HG03520 (cell line): ENCODE results near the gene PTPRZ1.
A peak's percentile ranks its signal among the peaks of the same experiment; 100 is the strongest.

Experiments used
- ATAC-seq: cut with Tn5 transposase; IDR thresholded peaks from one replicate; pipeline ENCODE4 v1.9.1; 2021; ENCODE audit warnings: mild to moderate bottlenecking, moderate library complexity; ENCODE audit not compliant: unreplicated experiment

Gene PTPRZ1

DNA sequence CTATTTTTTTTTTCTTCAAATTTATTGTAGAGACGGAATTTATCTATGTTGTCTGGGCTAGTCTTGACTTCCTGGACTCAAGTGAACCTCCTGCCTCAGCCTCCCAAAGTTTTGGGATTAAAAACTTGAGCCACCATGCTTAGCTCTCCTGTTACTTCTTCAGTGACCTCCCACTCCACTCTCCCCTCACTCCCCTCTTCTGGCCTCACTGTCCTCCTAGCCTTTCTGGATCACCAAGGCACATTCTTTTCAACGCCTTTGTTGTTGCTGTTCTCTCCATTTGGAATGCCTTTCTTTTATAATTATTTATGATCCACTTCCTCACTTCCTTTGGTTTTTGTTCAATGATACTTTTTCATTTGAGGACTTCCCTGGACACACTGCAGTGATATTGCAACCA, 17.9 kb downstream of the PTPRZ1 start:
- no peak for ATAC-seq

DNA sequence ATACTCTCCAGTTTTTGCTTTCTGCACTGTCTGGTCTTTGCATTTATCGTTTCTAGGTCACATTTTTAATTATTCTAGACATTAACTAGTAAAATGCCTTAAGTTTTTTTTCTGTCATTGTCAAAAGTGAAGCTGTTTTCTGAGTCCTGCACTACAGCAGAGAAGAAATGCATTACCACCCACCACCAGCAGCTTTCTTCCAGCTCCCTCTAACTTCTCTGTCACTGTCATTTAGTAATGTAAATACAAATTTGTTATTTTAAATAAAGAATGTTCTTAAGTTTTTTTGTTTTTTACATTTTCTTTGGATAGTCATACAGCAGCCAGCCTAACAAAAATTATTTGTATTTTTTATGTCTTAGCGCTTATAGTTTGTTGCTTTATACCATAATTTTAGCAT, 18.8 kb downstream of the PTPRZ1 start:
- ATAC-seq: no peak

DNA sequence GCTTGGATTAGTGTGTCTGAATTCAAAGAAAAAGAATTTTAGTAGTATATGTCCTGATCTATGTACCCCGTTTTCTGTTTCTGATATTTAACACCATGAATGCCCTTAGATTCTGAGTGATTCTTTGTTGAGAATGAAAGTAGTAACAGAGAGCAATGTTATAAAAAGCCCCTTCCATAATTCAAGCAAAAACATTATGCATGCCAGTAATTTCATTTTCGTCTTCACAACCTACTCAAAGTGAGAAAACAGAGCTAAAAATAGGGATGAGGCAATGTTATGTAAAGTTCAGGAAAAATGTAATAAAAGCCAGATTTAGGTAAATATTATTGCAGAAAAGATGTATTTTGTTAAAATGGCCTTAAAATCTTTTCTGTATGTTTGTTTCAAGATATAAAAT, 28.1 kb downstream of the PTPRZ1 start:
- ATAC-seq: peak; percentile 80

DNA sequence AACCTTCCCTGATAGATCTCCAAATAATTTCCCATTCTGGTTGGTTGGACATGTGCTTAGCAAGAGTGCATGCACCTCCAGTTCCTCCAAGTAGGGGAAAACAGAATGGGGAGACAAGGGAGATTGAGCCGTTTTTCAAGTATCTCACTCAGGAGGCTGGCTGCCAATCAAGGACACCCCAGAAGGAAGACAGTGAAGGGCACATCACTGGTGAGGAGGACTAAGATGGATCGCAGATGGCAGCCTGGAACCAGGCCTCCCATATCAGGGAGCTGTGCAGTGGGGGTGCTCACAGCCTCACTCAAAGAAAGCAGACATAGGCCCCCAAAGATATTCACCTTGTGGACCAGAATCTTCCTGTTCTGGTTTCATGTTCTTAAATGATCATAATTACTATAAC, 31.2 kb downstream of the PTPRZ1 start:
- no peak for ATAC-seq

DNA sequence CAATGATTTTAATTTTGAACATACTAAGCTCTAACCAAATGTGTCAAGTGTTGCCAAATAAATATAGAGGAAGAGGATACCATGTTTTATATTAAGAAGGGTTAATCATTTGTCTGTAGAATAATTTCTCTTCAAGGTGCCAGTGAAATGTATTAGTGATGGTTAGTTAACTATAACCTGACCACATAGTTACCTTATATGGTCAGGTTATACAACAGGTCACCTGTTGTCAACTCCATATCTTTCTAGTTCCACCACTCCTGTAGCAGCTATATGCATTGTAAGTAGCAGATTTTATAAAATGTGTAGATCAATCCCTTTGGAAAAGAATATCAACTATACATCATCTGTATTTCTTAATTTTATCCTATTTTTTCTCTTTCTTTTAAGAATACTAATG, 35.1 kb downstream of the PTPRZ1 start:
- no peak for ATAC-seq

DNA sequence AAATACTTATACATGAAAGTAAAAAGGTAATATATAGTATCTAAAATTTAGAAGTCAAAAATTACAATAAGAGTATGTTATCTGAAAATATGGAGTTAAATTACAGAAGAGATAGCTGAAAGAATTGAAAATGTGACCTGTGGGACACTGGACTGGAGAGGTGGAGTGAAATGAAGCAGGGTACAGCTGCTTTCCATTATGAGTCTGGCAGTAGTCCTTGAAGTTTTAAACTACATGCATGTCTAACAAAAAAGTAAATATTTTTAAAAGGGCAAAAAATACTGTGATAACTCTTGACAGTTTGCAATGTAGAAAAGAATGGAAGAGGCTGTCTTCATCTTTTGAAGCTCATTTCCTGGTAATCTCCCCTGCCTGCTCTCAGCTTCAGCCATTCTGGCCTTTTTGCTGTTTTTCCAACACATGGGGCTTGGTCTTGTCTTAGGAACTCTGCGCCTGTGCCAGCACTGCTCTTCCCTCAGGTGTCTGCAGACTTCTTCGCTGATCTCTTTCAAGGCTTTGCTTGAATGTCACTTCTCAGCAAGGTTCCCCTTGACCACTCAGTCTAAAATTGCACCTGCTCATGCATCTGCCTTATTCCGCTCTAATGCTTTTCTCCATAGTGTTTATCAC, 36.9 kb downstream of the PTPRZ1 start:
- ATAC-seq: no peak

DNA sequence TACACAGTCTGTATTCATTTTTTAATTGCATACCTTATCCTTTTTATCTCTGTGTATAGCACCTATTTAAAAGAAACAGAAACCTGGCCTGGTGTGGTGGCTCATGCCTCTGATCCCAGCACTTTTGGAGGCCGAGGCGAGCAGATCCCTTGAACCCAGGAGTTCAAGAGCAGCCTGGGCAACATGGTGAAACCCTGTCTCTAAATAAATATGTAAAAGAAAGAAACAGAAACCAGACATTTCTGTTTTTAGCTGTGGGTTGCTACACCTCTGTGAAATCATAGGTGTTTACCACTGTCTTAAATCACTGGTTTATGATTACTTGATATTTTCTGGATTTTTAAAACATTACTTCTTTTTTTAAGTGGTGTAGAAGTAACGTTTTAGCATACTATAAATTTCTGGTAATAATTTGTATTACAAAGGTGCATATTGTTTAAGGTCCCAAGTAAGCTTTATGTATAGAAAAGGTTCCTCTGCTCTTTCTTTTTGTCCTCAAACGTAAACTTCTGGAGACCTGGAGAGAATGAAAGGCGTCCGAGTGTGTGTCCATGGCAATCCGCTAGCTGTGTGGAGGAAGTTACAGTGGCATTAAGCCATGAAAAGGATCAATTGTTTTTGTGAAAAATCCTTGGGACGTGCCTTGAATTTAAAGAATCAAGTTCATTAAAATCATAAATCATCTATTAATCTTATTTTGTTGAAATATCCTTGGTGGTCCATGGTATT, 41.1 kb downstream of the PTPRZ1 start:
- ATAC-seq: no peak

DNA sequence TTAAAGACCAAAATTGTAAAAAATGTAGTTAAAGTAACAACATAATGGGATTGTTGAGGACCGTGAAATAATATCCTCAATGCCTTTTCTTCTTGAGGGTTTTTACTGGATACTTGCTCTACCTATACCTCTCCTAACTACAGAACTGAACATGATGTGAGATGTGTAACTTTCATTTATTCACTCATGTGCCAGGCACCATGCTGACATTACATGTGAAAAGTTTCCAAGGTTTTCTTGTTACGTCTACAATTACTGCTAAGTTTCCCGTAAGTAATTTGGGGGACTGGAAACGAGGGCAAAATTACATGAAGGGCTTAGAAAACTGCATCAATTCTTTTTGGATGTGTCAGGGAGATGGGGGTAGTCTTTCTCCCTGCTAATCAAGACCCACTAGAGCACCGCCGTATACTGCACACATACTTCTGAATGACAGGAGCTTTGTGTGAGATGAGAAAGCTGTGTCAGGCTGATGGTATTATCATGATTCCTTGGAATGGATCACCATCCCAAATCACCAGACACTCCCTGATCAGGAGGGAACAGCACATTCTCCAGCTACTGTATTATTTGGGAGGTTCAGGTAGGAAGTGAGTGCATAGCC, 41.8 kb downstream of the PTPRZ1 start:
- no peak for ATAC-seq

DNA sequence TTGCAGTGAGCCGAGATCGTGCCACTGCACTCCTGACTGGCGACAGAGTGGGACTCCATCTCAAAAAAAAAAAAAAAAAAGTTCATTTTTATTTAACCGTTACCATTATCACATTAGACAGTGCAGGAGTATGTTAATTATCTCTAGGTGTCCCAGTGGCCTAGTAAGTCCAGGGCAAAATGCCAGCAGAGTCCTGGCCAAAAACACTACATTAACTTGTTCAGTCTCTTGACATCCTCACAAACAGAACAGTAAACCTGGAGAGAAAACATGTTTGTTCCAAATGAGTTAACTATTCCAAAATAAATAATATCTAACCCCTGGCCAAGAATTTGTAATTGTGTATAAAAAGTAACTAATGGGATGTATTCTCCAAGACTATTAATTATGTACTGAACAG, 43.2 kb downstream of the PTPRZ1 start:
- ATAC-seq: no peak

DNA sequence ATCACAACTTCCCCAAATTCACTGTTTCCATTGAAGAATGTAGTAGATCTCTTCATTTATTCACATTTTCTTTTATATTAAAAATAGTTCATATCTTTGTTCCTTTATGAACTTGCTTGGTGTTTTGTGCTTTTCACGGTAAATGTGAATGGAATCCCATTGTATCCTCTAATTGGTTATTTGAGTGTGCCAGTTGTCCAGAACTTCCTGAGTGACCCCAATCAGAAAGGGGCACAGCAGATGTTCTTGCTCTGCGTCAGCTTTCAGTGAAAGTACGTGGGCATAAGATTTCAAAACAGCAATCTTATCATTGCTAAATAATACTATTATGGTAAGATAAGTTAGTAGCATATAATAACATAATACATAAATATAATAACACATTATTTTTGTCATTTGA, 47.0 kb downstream of the PTPRZ1 start:
- ATAC-seq: no peak

DNA sequence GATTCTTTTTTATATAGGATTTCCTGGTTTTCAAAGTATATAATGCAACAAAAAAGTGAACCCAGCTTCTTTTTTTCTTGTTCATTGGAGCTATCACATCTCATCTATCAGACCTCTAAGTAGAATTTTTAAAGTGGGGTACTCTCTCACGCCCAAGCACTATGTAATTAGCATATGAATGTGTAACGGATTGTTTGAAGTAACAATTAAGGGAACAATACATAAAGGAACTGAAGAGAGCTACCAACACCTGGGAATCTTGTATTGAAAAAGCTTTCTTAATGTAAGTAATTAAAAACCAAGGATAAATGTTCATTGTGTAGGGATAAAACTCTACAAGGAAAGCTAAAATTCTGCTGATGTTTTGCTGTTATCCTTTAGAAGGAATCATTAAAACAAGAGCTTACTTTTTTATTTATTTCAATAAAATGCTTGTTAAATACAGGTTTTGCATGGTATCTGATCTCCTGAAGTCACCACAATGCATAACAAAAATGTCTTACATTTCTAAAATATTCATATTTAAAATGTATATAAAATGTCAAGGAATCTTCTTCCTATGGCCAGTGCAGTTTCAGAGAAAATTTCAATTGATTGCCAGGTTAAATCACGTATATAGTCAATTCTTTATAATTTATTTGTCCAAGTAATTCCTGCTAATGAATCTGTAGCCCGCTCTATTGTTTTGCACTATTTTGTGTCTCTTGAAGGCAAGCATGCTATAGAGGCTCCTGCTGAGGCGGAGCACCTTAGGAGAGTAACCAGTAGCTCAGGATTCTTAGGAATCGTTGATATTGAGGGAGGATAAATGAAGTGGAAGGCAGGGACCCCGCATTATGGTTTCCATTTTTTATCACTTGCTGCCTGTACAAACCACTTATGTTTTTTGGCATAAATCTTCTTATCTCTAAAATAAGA, 51.6 kb downstream of the PTPRZ1 start:
- ATAC-seq: no peak

DNA sequence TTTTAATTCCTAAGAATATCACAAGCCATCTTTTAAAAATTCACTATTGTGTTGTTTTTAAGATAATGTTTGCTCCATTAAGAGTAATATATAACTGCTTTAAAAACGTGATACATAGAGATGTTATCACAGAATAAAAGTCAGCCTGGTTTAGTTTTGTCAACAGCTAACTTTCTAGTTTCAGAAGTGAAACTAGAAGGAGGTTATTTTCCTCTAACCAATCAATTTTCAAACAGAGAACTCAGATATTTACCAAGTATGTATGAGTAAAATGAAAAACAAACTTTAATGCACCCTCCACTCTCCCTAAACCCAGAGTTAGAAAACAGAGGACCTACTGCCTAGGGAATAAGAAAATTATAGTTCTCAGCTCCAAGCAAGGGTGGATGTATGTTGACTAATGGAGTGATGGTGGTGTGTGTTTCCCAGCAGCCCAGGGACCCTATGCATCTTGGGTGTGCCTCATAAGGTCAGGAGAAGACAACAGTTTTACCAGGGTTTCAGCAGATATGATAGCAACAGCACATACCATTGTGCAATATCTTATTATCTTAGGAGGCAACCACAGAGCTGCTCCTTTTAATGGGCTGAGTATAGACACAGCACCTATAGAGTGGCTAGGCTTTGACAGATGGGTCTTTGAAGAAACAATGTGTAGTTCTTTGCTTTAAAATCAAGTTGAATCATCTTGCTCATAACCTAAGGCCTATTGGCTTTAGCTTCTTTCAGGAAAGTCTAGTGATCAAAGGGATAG, 58.4 kb downstream of the PTPRZ1 start:
- no peak for ATAC-seq

DNA sequence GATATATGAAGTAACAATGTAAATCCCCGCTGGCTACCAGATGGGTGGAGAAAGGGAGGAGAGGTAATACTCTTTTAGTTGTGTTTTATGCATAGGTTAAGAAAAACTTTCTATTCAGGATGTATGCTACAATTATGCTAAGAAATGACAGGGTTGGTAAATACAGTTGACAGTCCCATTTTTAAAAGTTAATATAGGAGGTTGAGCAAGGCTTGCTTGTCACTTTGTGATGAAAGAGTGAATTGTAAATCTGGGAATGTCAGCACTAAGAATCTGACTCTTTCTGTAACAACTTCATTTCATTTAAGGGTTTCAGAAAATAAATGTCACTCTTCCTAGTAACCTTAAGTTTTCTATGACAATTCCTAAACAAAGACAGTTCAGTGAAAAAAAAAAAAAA, 59.8 kb downstream of the PTPRZ1 start:
- no peak for ATAC-seq

DNA sequence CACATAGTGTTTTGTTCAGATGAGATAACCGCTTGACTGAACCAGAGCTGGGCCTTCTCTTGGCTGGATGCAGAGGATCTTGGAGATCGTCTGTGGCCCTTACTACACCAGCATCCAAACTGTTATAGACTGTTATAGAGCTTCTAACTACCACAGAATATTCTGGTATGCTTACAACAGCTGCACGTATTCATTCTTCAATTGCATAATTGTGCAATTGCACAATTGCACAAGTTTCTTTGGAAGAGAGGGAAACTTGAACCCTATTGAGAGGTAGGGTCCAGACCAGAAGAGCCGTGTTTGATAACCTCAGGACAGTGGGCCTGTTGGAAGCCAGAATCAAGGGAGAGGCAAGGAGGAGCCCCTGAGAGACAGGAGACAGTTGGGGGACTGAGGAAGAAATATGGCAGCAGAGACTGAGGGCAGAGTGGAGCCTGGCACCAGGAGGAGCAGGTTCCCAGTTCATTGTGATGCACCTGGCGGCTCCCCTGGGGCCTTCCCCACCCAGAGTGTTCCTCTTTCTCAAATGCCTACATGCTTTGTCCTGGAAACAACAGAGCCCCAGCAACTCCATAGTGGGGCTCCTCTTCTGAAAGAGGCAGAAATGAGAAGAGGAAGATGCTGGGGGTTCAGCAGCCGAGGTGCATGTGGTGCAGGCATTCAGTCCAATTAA, 64.1 kb downstream of the PTPRZ1 start:
- ATAC-seq: no peak

DNA sequence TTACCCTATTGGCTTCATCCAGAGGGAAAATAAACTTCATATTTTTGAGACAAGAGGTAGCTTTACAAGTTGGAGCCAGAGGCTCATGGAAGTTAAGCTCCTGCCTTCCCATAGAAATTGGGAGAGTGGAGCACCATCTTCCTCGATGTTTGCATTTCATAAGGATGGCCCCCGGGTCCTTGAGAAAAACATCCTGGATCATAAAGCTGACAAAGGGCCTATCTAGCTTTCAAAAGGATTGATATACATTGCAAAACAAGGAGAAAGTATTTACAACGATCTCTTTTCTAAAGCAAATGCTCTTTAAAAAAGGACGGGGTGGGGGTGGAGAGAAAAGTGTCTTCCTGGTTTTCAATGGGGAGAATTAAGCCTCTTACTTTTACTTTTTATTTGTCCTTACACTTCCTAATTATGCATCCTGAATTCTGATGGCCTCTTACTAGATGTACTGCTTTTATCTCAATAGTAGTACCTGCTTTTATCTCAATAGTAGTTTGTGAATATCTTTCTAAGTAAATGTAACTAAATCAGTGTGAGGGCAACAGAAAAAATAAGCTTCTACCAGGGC, 65.6 kb downstream of the PTPRZ1 start:
- ATAC-seq: no peak

DNA sequence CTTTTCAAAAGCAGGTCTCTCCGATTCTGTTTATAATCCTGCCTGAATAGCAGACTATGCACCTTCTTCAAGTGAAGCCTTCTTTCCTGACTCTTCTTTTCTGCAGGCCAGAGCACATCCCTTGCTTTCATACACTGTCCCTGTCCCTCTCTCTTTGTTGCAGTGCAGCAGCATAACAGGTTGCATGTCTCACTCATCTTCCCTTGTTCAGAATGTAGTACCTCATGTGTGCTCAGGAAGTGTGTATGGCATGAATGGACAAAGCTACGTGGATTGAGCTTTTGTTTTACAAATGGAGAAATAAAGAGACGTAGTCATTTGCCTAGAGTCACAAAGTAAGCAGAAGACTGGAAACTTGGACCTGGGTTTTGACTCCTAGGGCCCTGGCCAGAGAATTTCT, 68.0 kb downstream of the PTPRZ1 start:
- no peak for ATAC-seq

DNA sequence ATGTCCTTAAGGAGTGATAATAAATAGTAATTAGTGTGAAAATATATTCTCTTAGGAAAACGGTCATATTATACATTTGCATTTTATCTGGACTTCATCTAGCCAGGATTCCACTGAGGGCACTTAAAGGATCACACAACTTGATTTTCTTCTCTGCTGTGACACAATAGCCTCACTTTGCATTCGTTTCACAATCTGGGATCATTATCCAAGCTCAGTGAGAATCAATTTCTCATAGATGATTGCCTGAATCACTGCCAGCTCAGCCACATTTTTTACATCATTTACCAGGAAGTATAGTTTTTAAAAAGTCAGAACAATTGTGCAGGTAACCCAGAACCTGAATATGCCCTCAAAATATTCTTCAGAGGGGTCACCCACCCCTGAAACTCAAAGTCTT, 68.9 kb downstream of the PTPRZ1 start:
- no peak for ATAC-seq

DNA sequence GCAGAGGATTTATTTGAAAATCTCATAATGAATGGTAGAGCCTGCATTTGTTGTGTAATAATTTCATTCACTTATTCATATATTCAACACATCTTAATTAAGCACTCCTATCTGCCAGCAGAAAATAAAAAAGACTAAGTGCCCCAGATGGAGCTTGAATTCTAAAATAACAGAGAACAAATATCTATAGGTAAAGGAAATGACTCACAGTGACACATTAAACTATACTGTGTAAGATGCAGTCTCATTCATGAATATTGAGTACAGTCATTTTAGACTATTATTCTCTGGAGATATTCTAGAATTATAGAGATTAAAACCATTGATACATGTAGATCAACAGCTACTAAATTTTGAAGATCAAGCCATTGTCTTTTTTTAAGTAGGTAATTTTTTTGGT, 72.1 kb downstream of the PTPRZ1 start:
- no peak for ATAC-seq

DNA sequence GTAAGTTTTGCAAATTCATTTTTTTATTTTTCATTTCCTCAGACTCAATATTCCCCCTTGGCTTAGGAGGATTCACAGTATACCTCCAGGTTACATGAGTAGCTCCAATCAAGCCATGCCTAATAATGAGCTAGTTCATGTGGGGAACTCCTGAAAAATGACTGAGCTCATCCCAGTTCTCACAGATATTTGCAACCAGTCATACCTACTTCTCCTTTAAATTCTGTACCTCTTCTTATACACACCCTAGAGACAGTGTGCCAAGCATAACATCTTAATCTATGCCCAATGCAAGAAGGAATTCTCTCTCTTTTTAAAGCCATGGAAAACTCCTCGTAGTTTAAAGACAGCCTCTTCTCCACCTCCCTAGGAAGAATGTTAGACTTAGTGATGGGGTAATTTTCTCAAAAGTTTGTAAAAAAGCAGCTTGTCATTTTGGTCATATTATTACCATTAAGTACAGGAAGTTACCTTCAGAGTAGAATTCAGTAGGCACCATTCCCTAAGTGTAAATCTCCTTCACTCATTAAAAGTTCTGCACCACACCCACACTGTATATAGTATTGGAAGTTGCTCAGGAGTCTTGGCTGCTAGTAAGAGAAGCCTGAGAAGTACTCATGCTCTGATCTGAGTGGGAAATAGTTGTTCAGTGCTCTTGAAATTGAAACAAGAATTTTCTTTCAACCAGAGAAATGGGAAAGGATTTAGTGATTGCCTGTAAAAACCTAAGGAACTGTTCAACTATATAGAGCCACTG, 72.7 kb downstream of the PTPRZ1 start:
- ATAC-seq: no peak
